Inferior parietal cortex (tissue), 1 donor: ENCODE measurements around the gene CLDN3.
A peak's percentile ranks its signal among the peaks of the same experiment; 100 is the strongest.

ENCODE experiments used
- DNase-seq: peaks from one replicate; pipeline ENCODE4 v3.0.0-alpha.2; 2016; ENCODE audit errors: extremely low spot score

The CLDN3 gene

GRCh38 chr7:73770860-73771670 lies 995 bp upstream of the CLDN3 start:
- DNase-seq = no peak

- DNase-seq = no peak
These were observed 529 bp downstream of the CLDN3 start for GRCh38 chr7:73769481-73770001.

- no peak for DNase-seq
These were observed 1.2 kb downstream of the CLDN3 start for GRCh38 chr7:73768641-73769480.

GRCh38 chr7:73766556-73767229 lies 3.4 kb downstream of the CLDN3 start:
- DNase-seq = no peak

- DNase-seq = no peak
These were observed 7.4 kb downstream of the CLDN3 start for GRCh38 chr7:73762659-73762999.

GRCh38 chr7:73761854-73762658 lies 8.0 kb downstream of the CLDN3 start:
- no peak for DNase-seq

GRCh38 chr7:73758581-73759138 lies 11.4 kb downstream of the CLDN3 start:
- DNase-seq = no peak

GRCh38 chr7:73749931-73750776 lies 19.9 kb downstream of the CLDN3 start:
- no peak for DNase-seq

- DNase-seq = no peak
These were observed 23.7 kb downstream of the CLDN3 start for GRCh38 chr7:73746378-73746777.

- DNase-seq = no peak
These were observed 27.1 kb downstream of the CLDN3 start for GRCh38 chr7:73742753-73743641.

GRCh38 chr7:73742338-73742752 lies 27.7 kb downstream of the CLDN3 start:
- DNase-seq = no peak

GRCh38 chr7:73741600-73741999 lies 28.5 kb downstream of the CLDN3 start:
- no peak for DNase-seq

- no peak for DNase-seq
These were observed 29.3 kb downstream of the CLDN3 start for GRCh38 chr7:73740771-73741170.

GRCh38 chr7:73740212-73740611 lies 29.9 kb downstream of the CLDN3 start:
- no peak for DNase-seq

- no peak for DNase-seq
These were observed 30.7 kb downstream of the CLDN3 start for GRCh38 chr7:73739387-73739767.

GRCh38 chr7:73738612-73739386 lies 31.3 kb downstream of the CLDN3 start, which contains the start of gene ABHD11:
Gene ABHD11, minus strand, starts transcription at chr7:73738802. Its CDS starts 32 bp downstream, at chr7:73738770.
- peak; percentile 89 for DNase-seq

GRCh38 chr7:73738220-73738611 lies 31.9 kb downstream of the CLDN3 start:
- DNase-seq = no peak
